ENCODE measurements around the gene DRC7.

Gene DRC7

GRCh38 chr16:57679016-57679415, 15.6 kb upstream of the DRC7 start:
- DNase-seq, result no peak

- no peak for DNase-seq
Measured at GRCh38 chr16:57679767-57680482, 14.7 kb upstream of the DRC7 start.

GRCh38 chr16:57680842-57681375, 13.7 kb upstream of the DRC7 start:
- DNase-seq, result no peak

- no peak for DNase-seq
Measured at GRCh38 chr16:57681950-57682728, 12.5 kb upstream of the DRC7 start.

GRCh38 chr16:57682809-57683635, 11.6 kb upstream of the DRC7 start:
- no peak for DNase-seq

GRCh38 chr16:57683636-57684545, 10.7 kb upstream of the DRC7 start:
- no peak for DNase-seq

- DNase-seq, result no peak
Measured at GRCh38 chr16:57684626-57685358, 9.8 kb upstream of the DRC7 start.

- DNase-seq, result no peak
Measured at GRCh38 chr16:57685633-57686032, 9.0 kb upstream of the DRC7 start.

- no peak for DNase-seq
Measured at GRCh38 chr16:57686577-57686976, 8.0 kb upstream of the DRC7 start.

- DNase-seq, result no peak
Measured at GRCh38 chr16:57687363-57687929, 7.2 kb upstream of the DRC7 start.

GRCh38 chr16:57688487-57688986, 6.1 kb upstream of the DRC7 start:
- DNase-seq, result no peak

GRCh38 chr16:57688987-57689761, 5.4 kb upstream of the DRC7 start:
- no peak for DNase-seq

- no peak for DNase-seq
Measured at GRCh38 chr16:57689762-57690558, 4.6 kb upstream of the DRC7 start.

GRCh38 chr16:57690782-57691471, 3.7 kb upstream of the DRC7 start:
- DNase-seq, result no peak

- no peak for DNase-seq
Measured at GRCh38 chr16:57692636-57693035, 2.0 kb upstream of the DRC7 start.

- DNase-seq, result no peak
Measured at GRCh38 chr16:57693550-57693949, 1.1 kb upstream of the DRC7 start.

- DNase-seq, result no peak
Measured at GRCh38 chr16:57694231-57694724, 328 bp upstream of the DRC7 start.

GRCh38 chr16:57695680-57696069, 1.1 kb downstream of the DRC7 start:
- no peak for DNase-seq
